ENCODE measurements around the gene PEAR1.

The PEAR1 gene

GRCh38 chr1:156956333-156956732 is 62.8 kb downstream of the PEAR1 start:
- Histone ChIP-seq H3K79me2 (no peaks in the 10 kb centered on the region), H2AFZ (no peak overlapping the region), H3K27me3 (ENCODE audit: control insufficient read depth, insufficient read depth, low read length) (no peaks in the 10 kb centered on the region), H3K4me3 (ENCODE audit: low read depth, low read length) (no peak overlapping the region), H3K9me3 (ENCODE audit: control insufficient read depth, low read length) (no peaks in the 10 kb centered on the region), H3K9ac (no peak overlapping the region), H3K36me3 (ENCODE audit: control insufficient read depth, insufficient read depth, low read length) (no peaks in the 10 kb centered on the region), H3K4me2 (ENCODE audit: low read length) (no peak overlapping the region), H3K27ac (no peak overlapping the region), H3K4me1 (no peaks in the 10 kb centered on the region)
- no peak for TF ChIP-seq CTCF (IDR thresholded peaks at IDR 0.05)

- no peaks in the 10 kb centered on the region for H3K27me3 ChIP-seq (ENCODE audit: control insufficient read depth, insufficient read depth, low read length)
- no peak for TF ChIP-seq CTCF (IDR thresholded peaks at IDR 0.05)
- no peak overlapping the region for H3K9ac ChIP-seq
- no peaks in the 10 kb centered on the region for H3K9me3 ChIP-seq (ENCODE audit: control insufficient read depth, low read length)
- H3K36me3 ChIP-seq (ENCODE audit: control insufficient read depth, insufficient read depth, low read length), result no peaks in the 10 kb centered on the region
- H3K4me3 ChIP-seq (ENCODE audit: low read depth, low read length), result no peak overlapping the region
- H3K79me2 ChIP-seq, result no peaks in the 10 kb centered on the region
- no peak overlapping the region for H3K27ac ChIP-seq
- H3K4me1 ChIP-seq, result no peaks in the 10 kb centered on the region
- no peak overlapping the region for H3K4me2 ChIP-seq (ENCODE audit: low read length)
- no peak overlapping the region for H2AFZ ChIP-seq
Observed at GRCh38 chr1:156957634-156958033, 64.1 kb downstream of the PEAR1 start.

- no peak overlapping the region for H3K9ac ChIP-seq
- TF ChIP-seq CTCF (IDR thresholded peaks at IDR 0.05), result no peak
- no peak overlapping the region for H3K27ac ChIP-seq
- H3K4me2 ChIP-seq (ENCODE audit: low read length), result no peak overlapping the region
- no peaks in the 10 kb centered on the region for H3K4me1 ChIP-seq
- H3K36me3 ChIP-seq (ENCODE audit: control insufficient read depth, insufficient read depth, low read length), result no peaks in the 10 kb centered on the region
- H3K4me3 ChIP-seq (ENCODE audit: low read depth, low read length), result no peak overlapping the region
- no peaks in the 10 kb centered on the region for H3K9me3 ChIP-seq (ENCODE audit: control insufficient read depth, low read length)
- no peaks in the 10 kb centered on the region for H3K27me3 ChIP-seq (ENCODE audit: control insufficient read depth, insufficient read depth, low read length)
- no peaks in the 10 kb centered on the region for H3K79me2 ChIP-seq
- H2AFZ ChIP-seq, result no peak overlapping the region
Observed at GRCh38 chr1:156958247-156958714, 64.8 kb downstream of the PEAR1 start.

GRCh38 chr1:156959414-156959813 is 65.9 kb downstream of the PEAR1 start:
- Histone ChIP-seq H3K9ac (no peak overlapping the region), H3K27ac (no peak overlapping the region), H3K36me3 (ENCODE audit: control insufficient read depth, insufficient read depth, low read length) (no peaks in the 10 kb centered on the region), H3K27me3 (ENCODE audit: control insufficient read depth, insufficient read depth, low read length) (no peaks in the 10 kb centered on the region), H3K4me3 (ENCODE audit: low read depth, low read length) (no peak overlapping the region), H2AFZ (no peak overlapping the region), H3K4me1 (no peaks in the 10 kb centered on the region), H3K9me3 (ENCODE audit: control insufficient read depth, low read length) (no peaks in the 10 kb centered on the region), H3K4me2 (ENCODE audit: low read length) (no peak overlapping the region), H3K79me2 (no peaks in the 10 kb centered on the region)
- TF ChIP-seq CTCF (IDR thresholded peaks at IDR 0.05), result no peak

GRCh38 chr1:156959925-156960324 is 66.4 kb downstream of the PEAR1 start:
- Histone ChIP-seq H3K79me2 (no peaks in the 10 kb centered on the region), H3K9me3 (ENCODE audit: control insufficient read depth, low read length) (no peaks in the 10 kb centered on the region), H3K27me3 (ENCODE audit: control insufficient read depth, insufficient read depth, low read length) (no peaks in the 10 kb centered on the region), H3K4me3 (ENCODE audit: low read depth, low read length) (no peak overlapping the region), H3K36me3 (ENCODE audit: control insufficient read depth, insufficient read depth, low read length) (no peaks in the 10 kb centered on the region), H3K4me2 (ENCODE audit: low read length) (no peak overlapping the region), H3K9ac (no peak overlapping the region), H3K27ac (no peak overlapping the region), H2AFZ (no peak overlapping the region), H3K4me1 (no peaks in the 10 kb centered on the region)
- TF ChIP-seq CTCF (IDR thresholded peaks at IDR 0.05), result no peak

Data from parathyroid adenoma (tissue), 2 donors.